GM18870 (cell line): Measurements from ENCODE around the gene PHF14.

Source experiments
- ATAC-seq: cut with Tn5 transposase; IDR thresholded peaks from one replicate; pipeline ENCODE4 v1.9.1; 2021; ENCODE audit warnings: moderate library complexity; ENCODE audit not compliant: unreplicated experiment

PHF14 gene

GRCh38 chr7:11171569-11172192, 198.0 kb downstream of the PHF14 start:
- ATAC-seq, result no peak

GRCh38 chr7:11172835-11173234, 199.2 kb downstream of the PHF14 start:
- no peak for ATAC-seq

- no peak for ATAC-seq
Observed at GRCh38 chr7:11175371-11175770, 201.7 kb downstream of the PHF14 start.

GRCh38 chr7:11175887-11176286, 202.2 kb downstream of the PHF14 start:
- no peak for ATAC-seq

- ATAC-seq, result no peak
Observed at GRCh38 chr7:11176985-11177555, 203.4 kb downstream of the PHF14 start.

- no peak for ATAC-seq
Observed at GRCh38 chr7:11177793-11178192, 204.1 kb downstream of the PHF14 start.

GRCh38 chr7:11181590-11181989, 207.9 kb downstream of the PHF14 start:
- no peak for ATAC-seq

- no peak for ATAC-seq
Observed at GRCh38 chr7:11182736-11183135, 209.1 kb downstream of the PHF14 start.

- no peak for ATAC-seq
Observed at GRCh38 chr7:11185179-11185815, 211.6 kb downstream of the PHF14 start.

- no peak for ATAC-seq
Observed at GRCh38 chr7:11188529-11189310, 215.0 kb downstream of the PHF14 start.

GRCh38 chr7:11191081-11191480, 217.4 kb downstream of the PHF14 start:
- no peak for ATAC-seq

- no peak for ATAC-seq
Observed at GRCh38 chr7:11191574-11192220, 218.0 kb downstream of the PHF14 start.

GRCh38 chr7:11192506-11192905, 218.8 kb downstream of the PHF14 start:
- ATAC-seq, result no peak

- no peak for ATAC-seq
Observed at GRCh38 chr7:11193131-11193867, 219.6 kb downstream of the PHF14 start.

- ATAC-seq, result no peak
Observed at GRCh38 chr7:11193888-11194287, 220.2 kb downstream of the PHF14 start.

GRCh38 chr7:11194492-11194891, 220.8 kb downstream of the PHF14 start:
- no peak for ATAC-seq

GRCh38 chr7:11195502-11195901, 221.8 kb downstream of the PHF14 start:
- ATAC-seq, result no peak

GRCh38 chr7:11196143-11196542, 222.5 kb downstream of the PHF14 start:
- no peak for ATAC-seq

GRCh38 chr7:11203224-11203623, 229.6 kb downstream of the PHF14 start:
- no peak for ATAC-seq

GRCh38 chr7:11203683-11204082, 230.0 kb downstream of the PHF14 start:
- no peak for ATAC-seq
